GM12892 (cell line): ENCODE measurements around the gene MPRIP.

Experiments used
- POLR2A ChIP-seq: IDR thresholded peaks from 2 replicates; pipeline ENCODE4 v1.6.1; 2011; ENCODE audit warnings: low read depth, low read length, control low read depth
- POLR2AphosphoS5 ChIP-seq: IDR thresholded peaks from 2 replicates; pipeline ENCODE4 v1.6.1; 2011; ENCODE audit warnings: low read depth, low read length, control low read depth

- no peak for TF ChIP-seq POLR2AphosphoS5
- TF ChIP-seq POLR2A = no peak
Observed at GRCh38 chr17:17181666-17182597, 139.7 kb downstream of the MPRIP start.
